H1 (cell line): ENCODE measurements around the gene CCDC157. TPM values are rescaled to one million over a fixed set of nuclear protein-coding genes. Genes with fewer than 3 reads are reported as not detected.

Experiments
- BCL11A ChIP-seq, 2 experiments: IDR thresholded peaks; one replicate each; pipeline ENCODE4 v1.6.1; 2011; ENCODE audit warnings: low read depth in 2 of 2, low read length in 2 of 2, mild to moderate bottlenecking in 2 of 2
- BRCA1 ChIP-seq: IDR thresholded peaks from 2 replicates; pipeline ENCODE4 v1.6.1; 2012; ENCODE audit warnings: low read depth, low read length, improper control_type of control experiment
- CBX5 ChIP-seq: fragments of 300-800, 300-1000 bp; sonication (generic); IDR thresholded peaks from 2 replicates; pipeline ENCODE4 v1.7.1; 2016; ENCODE audit warnings: antibody characterized with exemption, low read length, low read depth
- CBX8 ChIP-seq: fragments of 300-800, 300-1000 bp; sonication (generic); IDR thresholded peaks from 2 replicates; pipeline ENCODE4 v1.7.1; 2016; ENCODE audit warnings: low read depth, low read length, borderline replicate concordance
- CEBPB ChIP-seq: IDR thresholded peaks from 2 replicates; pipeline ENCODE4 v1.6.1; 2012; ENCODE audit warnings: low read depth, low read length
- EGR1 ChIP-seq: IDR thresholded peaks from 2 replicates; pipeline ENCODE4 v1.6.1; 2011; ENCODE audit warnings: low read depth, low read length, borderline replicate concordance
- EP300 ChIP-seq, 2 experiments: IDR thresholded peaks; 1 replicate in 1 of 2; 2 replicates in 1 of 2; pipeline ENCODE4 v1.6.1; 2011 to 2012; ENCODE audit warnings: low read depth in 2 of 2, low read length in 2 of 2, mild to moderate bottlenecking in 2 of 2, borderline replicate concordance in 1 of 2, inconsistent platforms in 1 of 2, moderate library complexity in 1 of 2
- EZH2 ChIP-seq: fragments of 200-600 bp; sonication (generic); IDR thresholded peaks from 2 replicates; pipeline ENCODE4 v1.7.1; 2012; ENCODE audit warnings: low read depth, mild to moderate bottlenecking, moderate library complexity, low read length, inconsistent platforms; ENCODE audit not compliant: severe bottlenecking
- JUN ChIP-seq: IDR thresholded peaks from 2 replicates; pipeline ENCODE4 v1.6.1; 2011; ENCODE audit warnings: low read depth, mild to moderate bottlenecking, improper control_type of control experiment, low read length
- JUND ChIP-seq: IDR thresholded peaks from 2 replicates; pipeline ENCODE4 v1.6.1; 2011; ENCODE audit warnings: mild to moderate bottlenecking, improper control_type of control experiment, low read length
- KDM4A ChIP-seq: IDR thresholded peaks from one replicate; pipeline ENCODE4 v1.7.1; 2012; ENCODE audit warnings: low read depth, mild to moderate bottlenecking, moderate library complexity, low read length, inconsistent platforms; ENCODE audit not compliant: severe bottlenecking
- POLR2A ChIP-seq, 2 experiments: IDR thresholded peaks; 1 replicate in 1 of 2; 2 replicates in 1 of 2; pipeline ENCODE4 v1.6.1; 2011; ENCODE audit warnings: low read depth in 2 of 2, low read length in 2 of 2, mild to moderate bottlenecking in 2 of 2; ENCODE audit errors: control extremely low read depth in 1 of 2
- POLR2AphosphoS5 ChIP-seq: IDR thresholded peaks from 2 replicates; pipeline ENCODE4 v1.6.1; 2011; ENCODE audit warnings: low read depth, low read length
- POU5F1 ChIP-seq: IDR thresholded peaks from 2 replicates; pipeline ENCODE4 v1.6.1; 2011; ENCODE audit warnings: low read depth, mild to moderate bottlenecking, low read length, moderate library complexity
- RBBP5 ChIP-seq: IDR thresholded peaks from 2 replicates; pipeline ENCODE4 v1.7.1; 2012; ENCODE audit warnings: low read depth, mild to moderate bottlenecking, inconsistent platforms, low read length, moderate library complexity, borderline replicate concordance
- SAP30 ChIP-seq: fragments of 300-600 bp; sonication (generic); IDR thresholded peaks from 2 replicates; pipeline ENCODE4 v1.7.1; 2012; ENCODE audit warnings: low read length, moderate library complexity, mild to moderate bottlenecking, inconsistent platforms; ENCODE audit not compliant: insufficient read depth, insufficient replicate concordance
- SP1 ChIP-seq: IDR thresholded peaks from 2 replicates; pipeline ENCODE4 v1.6.1; 2011; ENCODE audit warnings: low read depth, low read length
- SP2 ChIP-seq: IDR thresholded peaks from 2 replicates; pipeline ENCODE4 v1.6.1; 2012; ENCODE audit warnings: mild to moderate bottlenecking, low read length, inconsistent platforms
- YY1 ChIP-seq: IDR thresholded peaks from 2 replicates; pipeline ENCODE4 v1.6.1; 2011; ENCODE audit warnings: low read depth, mild to moderate bottlenecking, low read length
- ZNF274 ChIP-seq: IDR thresholded peaks from 2 replicates; pipeline ENCODE4 v1.7.0; 2012; ENCODE audit warnings: low read length, borderline replicate concordance; ENCODE audit errors: extremely low read depth
- polyA plus RNA-seq, 7 experiments: library from polyadenylated mRNA; depleted of rRNA in 3 of 7; stranded (reverse) in 5 of 7; unstranded in 2 of 7; fragments of >200 nt in 5 of 7; fragments of 200-250 nt in 2 of 7; gene quantifications; 1 replicate in 5 of 7; 2 replicates in 1 of 7; 4 replicates in 1 of 7; pipeline versions ENCODE4 v1.2.1 to v1.2.3, GENCODE V29; 2011 to 2013; ENCODE audit warnings: missing spikeins in 2 of 7, mixed read lengths in 2 of 7
- total RNA-seq: library from RNA; stranded (reverse); fragmentation: NEBNext Ultra II Directional; extraction: Animal tissue kit (Norgen Biotek cat#: 25700); gene quantifications from 2 replicates; pipeline ENCODE4 v1.2.1, GENCODE V29; 2021
- TF ChIP-seq, protein P1 (sequence below): IDR thresholded peaks from 2 replicates; pipeline ENCODE4 v1.6.1; 2012; ENCODE audit warnings: inconsistent platforms
- TF ChIP-seq, protein P2 (sequence below), 3 experiments: IDR thresholded peaks; 1 replicate in 2 of 3; 2 replicates in 1 of 3; pipeline versions ENCODE4 v1.5.1 to v1.6.1; 2011; ENCODE audit warnings: low read length in 3 of 3, mild to moderate bottlenecking in 3 of 3, inconsistent platforms in 2 of 3, low read depth in 1 of 3, moderate library complexity in 1 of 3; ENCODE audit not compliant: insufficient read depth in 1 of 3; ENCODE audit errors: control extremely low read depth in 1 of 3

CCDC157 gene
- total and polyA plus RNA-seq, 2 of the 8 experiments (the other 6 are each of a cell fraction or from before 2014, with no cell fraction given): 4.1 to 8.4 TPM

DNA sequence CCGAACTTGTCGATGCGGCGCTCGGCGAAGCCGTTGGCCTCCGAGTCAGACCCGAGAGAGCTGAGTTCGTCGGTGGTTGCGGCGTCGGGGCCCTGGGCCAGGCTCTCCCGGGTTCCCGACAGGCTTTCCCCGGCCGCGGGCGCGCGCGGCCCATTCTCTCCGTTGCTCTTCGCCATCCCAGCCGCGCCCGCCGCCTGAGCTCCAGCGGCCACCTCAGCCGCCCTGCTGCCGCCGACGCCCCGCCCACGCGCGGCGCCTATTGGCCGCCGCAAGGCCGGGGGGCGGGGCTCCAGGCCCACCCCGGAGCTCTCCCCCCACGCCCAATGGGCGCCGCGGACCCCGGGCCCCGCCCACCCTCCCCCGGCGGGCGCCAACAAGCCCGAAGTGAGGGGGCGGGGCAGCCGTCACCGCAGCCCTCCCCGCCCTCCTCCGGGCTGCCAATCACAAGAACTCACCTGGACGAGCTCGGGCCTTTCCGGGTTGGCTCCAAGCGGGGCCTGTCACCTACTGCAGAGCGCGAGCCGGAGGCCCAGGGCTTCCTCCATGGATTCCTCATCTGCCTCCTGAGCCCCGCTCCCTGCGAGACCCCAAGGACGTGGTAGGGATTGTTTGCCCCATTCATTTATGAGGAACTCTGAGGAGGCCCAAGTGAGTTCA is 30.0 kb upstream of the CCDC157 start, which contains the start of gene TBC1D10A (continued):
- TF ChIP-seq SP2 (no peak), JUND (no peak), RBBP5 (0 out of 2 replicates have a peak, but pooled peaks have one; percentile 71), SAP30 (no peak), YY1 (no peak), CEBPB (no peak), SP1 (0 out of 2 replicates have a peak, but pooled peaks have one; percentile 8), POLR2AphosphoS5 (no peak), EP300 (IDR thresholded peaks at IDR 0.05; ENCODE audit: borderline replicate concordance in 1 of 2, low read depth in 2 of 2, low read length in 2 of 2) (no peak), CBX8 (no peak), CBX5 (no peak), EZH2 (no peak), ZNF274 (no peak), KDM4A (peak; percentile 87), BRCA1 (no peak), POU5F1 (no peak), EGR1 (peak; percentile 75; the same call in 1 of the 2 replicates), POLR2A (IDR thresholded peaks at IDR 0.05; ENCODE audit: control extremely low read depth in 1 of 2, low read depth in 2 of 2, low read length in 2 of 2) (0 out of 3 replicates have a peak, but pooled peaks of 1 of the 2 experiments have one; percentile 31), JUN (no peak), BCL11A (IDR thresholded peaks at IDR 0.05; ENCODE audit: low read depth in 2 of 2, low read length in 2 of 2) (no peak)
- TF ChIP-seq, protein P1, sequence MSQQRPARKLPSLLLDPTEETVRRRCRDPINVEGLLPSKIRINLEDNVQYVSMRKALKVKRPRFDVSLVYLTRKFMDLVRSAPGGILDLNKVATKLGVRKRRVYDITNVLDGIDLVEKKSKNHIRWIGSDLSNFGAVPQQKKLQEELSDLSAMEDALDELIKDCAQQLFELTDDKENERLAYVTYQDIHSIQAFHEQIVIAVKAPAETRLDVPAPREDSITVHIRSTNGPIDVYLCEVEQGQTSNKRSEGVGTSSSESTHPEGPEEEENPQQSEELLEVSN: no peak
- TF ChIP-seq, protein P2, sequence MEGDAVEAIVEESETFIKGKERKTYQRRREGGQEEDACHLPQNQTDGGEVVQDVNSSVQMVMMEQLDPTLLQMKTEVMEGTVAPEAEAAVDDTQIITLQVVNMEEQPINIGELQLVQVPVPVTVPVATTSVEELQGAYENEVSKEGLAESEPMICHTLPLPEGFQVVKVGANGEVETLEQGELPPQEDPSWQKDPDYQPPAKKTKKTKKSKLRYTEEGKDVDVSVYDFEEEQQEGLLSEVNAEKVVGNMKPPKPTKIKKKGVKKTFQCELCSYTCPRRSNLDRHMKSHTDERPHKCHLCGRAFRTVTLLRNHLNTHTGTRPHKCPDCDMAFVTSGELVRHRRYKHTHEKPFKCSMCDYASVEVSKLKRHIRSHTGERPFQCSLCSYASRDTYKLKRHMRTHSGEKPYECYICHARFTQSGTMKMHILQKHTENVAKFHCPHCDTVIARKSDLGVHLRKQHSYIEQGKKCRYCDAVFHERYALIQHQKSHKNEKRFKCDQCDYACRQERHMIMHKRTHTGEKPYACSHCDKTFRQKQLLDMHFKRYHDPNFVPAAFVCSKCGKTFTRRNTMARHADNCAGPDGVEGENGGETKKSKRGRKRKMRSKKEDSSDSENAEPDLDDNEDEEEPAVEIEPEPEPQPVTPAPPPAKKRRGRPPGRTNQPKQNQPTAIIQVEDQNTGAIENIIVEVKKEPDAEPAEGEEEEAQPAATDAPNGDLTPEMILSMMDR (IDR thresholded peaks at IDR 0.05; ENCODE audit: control extremely low read depth in 1 of 3, insufficient read depth in 1 of 3, low read depth in 1 of 3, low read length in 3 of 3): no peak; a peak in 1 of 4 replicates
